ENCODE measurements around the gene PAGE2. TPM values are rescaled to one million over a fixed set of nuclear protein-coding genes. Genes with fewer than 3 reads are reported as not detected.
"Not testable (repeated sequence)": the region's sequence is repeated elsewhere in the genome, so short reads cannot be mapped to it uniquely, and the experiment has no call there.

PAGE2 gene
- polyA plus RNA-seq, 1 donor (not counting 4 experiments of a cell fraction or from before 2014, with no cell fraction given): not detected

- H3K27me3 ChIP-seq (ENCODE audit: control insufficient read depth, extremely low read depth, insufficient read depth, low read length): no peaks in the 10 kb centered on the region
- H3K9ac ChIP-seq (ENCODE audit: control insufficient read depth, extremely low read depth, insufficient read depth, low read length): no peak overlapping the region
- no peaks in the 10 kb centered on the region for H3K79me2 ChIP-seq (ENCODE audit: control insufficient read depth, insufficient read depth, low read length)
- no peaks in the 10 kb centered on the region for H3K9me3 ChIP-seq (ENCODE audit: control insufficient read depth, low read depth, low read length)
- peaks cover 2% of the 10 kb centered on the region for H3K4me1 ChIP-seq (ENCODE audit: control insufficient read depth, extremely low read depth, insufficient read depth, low read length)
- dilution Hi-C loops (cut with MboI; ENCODE audit: extremely low pct_ligation_motif_present, low sequenced_read_pairs): no loop called here
- H4K20me1 ChIP-seq (ENCODE audit: control insufficient read depth, extremely low read depth, insufficient read depth, low read length): no peaks in the 10 kb centered on the region
- H2AFZ ChIP-seq (ENCODE audit: control insufficient read depth, low read length): no peak overlapping the region
- no peaks in the 10 kb centered on the region for H3K36me3 ChIP-seq (ENCODE audit: control insufficient read depth in 2 of 2, extremely low read depth in 1 of 2, insufficient read depth in 2 of 2, low read length in 2 of 2)
- no peak overlapping the region for H3K27ac ChIP-seq (ENCODE audit: control insufficient read depth, insufficient read depth, low read length)
- DNase-seq (ENCODE audit: low read depth, low spot score): no peak
- H3K4me3 ChIP-seq (ENCODE audit: control insufficient read depth in 2 of 3, extremely low read depth in 1 of 3, insufficient read depth in 2 of 3, low read depth in 1 of 3, low read length in 3 of 3): no peak overlapping the region
- FAIRE-seq: no peak
- no peak for TF ChIP-seq EZH2 (IDR thresholded peaks at IDR 0.05; ENCODE audit: low read length)
- no peaks in the 10 kb centered on the region for H3K9me1 ChIP-seq (ENCODE audit: control insufficient read depth, extremely low read depth, insufficient read depth, low read length)
- H3K4me2 ChIP-seq (ENCODE audit: control insufficient read depth, extremely low read depth, insufficient read depth, low read depth, low read length): no peak overlapping the region
Observed at GRCh38 chrX:55111578-55112254, 22.9 kb downstream of the PAGE2 start.

- H4K20me1 ChIP-seq (ENCODE audit: control insufficient read depth, extremely low read depth, insufficient read depth, low read length); DNase-seq (ENCODE audit: low read depth, low spot score); H3K27ac ChIP-seq (ENCODE audit: control insufficient read depth, insufficient read depth, low read length); H3K4me1 ChIP-seq (ENCODE audit: control insufficient read depth, extremely low read depth, insufficient read depth, low read length); H3K9ac ChIP-seq (ENCODE audit: control insufficient read depth, extremely low read depth, insufficient read depth, low read length); dilution Hi-C loops (cut with MboI; ENCODE audit: extremely low pct_ligation_motif_present, low sequenced_read_pairs); H3K9me1 ChIP-seq (ENCODE audit: control insufficient read depth, extremely low read depth, insufficient read depth, low read length); H3K4me2 ChIP-seq (ENCODE audit: control insufficient read depth, extremely low read depth, insufficient read depth, low read depth, low read length); FAIRE-seq; H3K79me2 ChIP-seq (ENCODE audit: control insufficient read depth, insufficient read depth, low read length); H2AFZ ChIP-seq (ENCODE audit: control insufficient read depth, low read length); H3K9me3 ChIP-seq (ENCODE audit: control insufficient read depth, low read depth, low read length); H3K27me3 ChIP-seq (ENCODE audit: control insufficient read depth, extremely low read depth, insufficient read depth, low read length); H3K4me3 ChIP-seq (ENCODE audit: control insufficient read depth in 2 of 3, extremely low read depth in 1 of 3, insufficient read depth in 2 of 3, low read depth in 1 of 3, low read length in 3 of 3); H3K36me3 ChIP-seq (ENCODE audit: control insufficient read depth in 2 of 2, extremely low read depth in 1 of 2, insufficient read depth in 2 of 2, low read length in 2 of 2): not testable (repeated sequence)
Observed at GRCh38 chrX:55116589-55116988, 27.8 kb downstream of the PAGE2 start.

GRCh38 chrX:55118574-55118973, 29.8 kb downstream of the PAGE2 start:
- Histone ChIP-seq H3K27ac (ENCODE audit: control insufficient read depth, insufficient read depth, low read length) (no peak overlapping the region), H3K27me3 (ENCODE audit: control insufficient read depth, extremely low read depth, insufficient read depth, low read length) (no peaks in the 10 kb centered on the region), H3K4me1 (ENCODE audit: control insufficient read depth, extremely low read depth, insufficient read depth, low read length) (peaks cover 3% of the 10 kb centered on the region), H3K36me3 (ENCODE audit: control insufficient read depth in 2 of 2, extremely low read depth in 1 of 2, insufficient read depth in 2 of 2, low read length in 2 of 2) (no peaks in the 10 kb centered on the region), H4K20me1 (ENCODE audit: control insufficient read depth, extremely low read depth, insufficient read depth, low read length) (no peaks in the 10 kb centered on the region), H3K9me1 (ENCODE audit: control insufficient read depth, extremely low read depth, insufficient read depth, low read length) (no peaks in the 10 kb centered on the region), H3K4me2 (ENCODE audit: control insufficient read depth, extremely low read depth, insufficient read depth, low read depth, low read length) (no peak overlapping the region), H3K9ac (ENCODE audit: control insufficient read depth, extremely low read depth, insufficient read depth, low read length) (no peak overlapping the region), H2AFZ (ENCODE audit: control insufficient read depth, low read length) (no peak overlapping the region), H3K9me3 (ENCODE audit: control insufficient read depth, low read depth, low read length) (no peaks in the 10 kb centered on the region), H3K79me2 (ENCODE audit: control insufficient read depth, insufficient read depth, low read length) (no peaks in the 10 kb centered on the region), H3K4me3 (ENCODE audit: control insufficient read depth in 2 of 3, extremely low read depth in 1 of 3, insufficient read depth in 2 of 3, low read depth in 1 of 3, low read length in 3 of 3) (no peak overlapping the region)
- FAIRE-seq: no peak
- TF ChIP-seq, protein P1, sequence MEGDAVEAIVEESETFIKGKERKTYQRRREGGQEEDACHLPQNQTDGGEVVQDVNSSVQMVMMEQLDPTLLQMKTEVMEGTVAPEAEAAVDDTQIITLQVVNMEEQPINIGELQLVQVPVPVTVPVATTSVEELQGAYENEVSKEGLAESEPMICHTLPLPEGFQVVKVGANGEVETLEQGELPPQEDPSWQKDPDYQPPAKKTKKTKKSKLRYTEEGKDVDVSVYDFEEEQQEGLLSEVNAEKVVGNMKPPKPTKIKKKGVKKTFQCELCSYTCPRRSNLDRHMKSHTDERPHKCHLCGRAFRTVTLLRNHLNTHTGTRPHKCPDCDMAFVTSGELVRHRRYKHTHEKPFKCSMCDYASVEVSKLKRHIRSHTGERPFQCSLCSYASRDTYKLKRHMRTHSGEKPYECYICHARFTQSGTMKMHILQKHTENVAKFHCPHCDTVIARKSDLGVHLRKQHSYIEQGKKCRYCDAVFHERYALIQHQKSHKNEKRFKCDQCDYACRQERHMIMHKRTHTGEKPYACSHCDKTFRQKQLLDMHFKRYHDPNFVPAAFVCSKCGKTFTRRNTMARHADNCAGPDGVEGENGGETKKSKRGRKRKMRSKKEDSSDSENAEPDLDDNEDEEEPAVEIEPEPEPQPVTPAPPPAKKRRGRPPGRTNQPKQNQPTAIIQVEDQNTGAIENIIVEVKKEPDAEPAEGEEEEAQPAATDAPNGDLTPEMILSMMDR (optimal IDR thresholded peaks at IDR 0.05 in 1 of 3, IDR thresholded peaks at IDR 0.05 in 1 of 3, conservative IDR thresholded peaks at IDR 0.05 in 1 of 3; ENCODE audit: extremely low read depth in 1 of 3, insufficient read depth in 2 of 3, low read length in 3 of 3): no peak
- TF ChIP-seq EZH2 (IDR thresholded peaks at IDR 0.05; ENCODE audit: low read length): no peak
- dilution Hi-C loops (cut with MboI; ENCODE audit: extremely low pct_ligation_motif_present, low sequenced_read_pairs): no loop called here
- no peak for DNase-seq (ENCODE audit: low read depth, low spot score)
